HG03565 (cell line): ENCODE measurements around the gene CCDC15.
"Not testable (repeated sequence)": the region's sequence is repeated elsewhere in the genome, so short reads cannot be mapped to it uniquely, and the experiment has no call there.

Experiments
- ATAC-seq: cut with Tn5 transposase; IDR thresholded peaks from one replicate; pipeline ENCODE4 v1.9.1; 2021; ENCODE audit warnings: mild to moderate bottlenecking, moderate library complexity; ENCODE audit not compliant: unreplicated experiment

CCDC15 gene

DNA sequence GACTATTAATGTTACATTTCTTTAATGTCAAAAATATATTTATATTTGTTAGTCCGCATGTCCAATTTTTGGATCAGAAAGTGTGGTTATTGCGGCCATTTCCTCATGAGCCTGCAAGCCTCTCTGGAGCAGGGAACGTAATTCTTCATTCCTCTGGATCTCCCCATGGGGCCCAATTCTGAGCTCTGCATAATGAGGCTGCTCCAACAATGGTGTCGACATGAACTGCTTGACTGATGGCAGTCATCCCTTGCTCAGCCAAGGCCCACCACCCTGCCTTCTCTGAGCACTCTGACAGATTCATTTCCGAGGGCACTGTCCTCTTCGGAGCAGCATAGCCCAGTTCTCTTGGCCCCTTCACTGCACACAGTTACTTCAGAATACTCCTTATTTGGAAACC, 15.0 kb upstream of the CCDC15 start:
- no peak for ATAC-seq

DNA sequence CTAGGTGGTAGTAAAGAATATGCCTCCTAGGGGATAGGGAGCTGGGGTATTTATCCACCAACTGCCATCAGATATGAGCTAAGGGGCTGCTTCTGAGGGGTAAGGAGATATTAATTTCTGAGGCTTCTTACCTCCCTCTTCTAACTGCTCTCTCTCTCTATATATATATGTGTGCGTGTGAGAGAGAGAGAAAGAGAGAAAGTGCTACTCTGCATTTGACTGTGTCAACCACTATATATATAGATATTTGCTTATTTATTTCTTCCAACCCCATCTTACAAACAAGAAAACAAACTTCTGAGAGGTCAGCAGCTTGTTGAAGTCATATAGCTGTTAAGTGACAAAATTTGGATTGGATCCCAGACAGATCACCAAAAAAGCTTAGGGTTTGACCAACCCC, 12.3 kb upstream of the CCDC15 start:
- no peak for ATAC-seq

DNA sequence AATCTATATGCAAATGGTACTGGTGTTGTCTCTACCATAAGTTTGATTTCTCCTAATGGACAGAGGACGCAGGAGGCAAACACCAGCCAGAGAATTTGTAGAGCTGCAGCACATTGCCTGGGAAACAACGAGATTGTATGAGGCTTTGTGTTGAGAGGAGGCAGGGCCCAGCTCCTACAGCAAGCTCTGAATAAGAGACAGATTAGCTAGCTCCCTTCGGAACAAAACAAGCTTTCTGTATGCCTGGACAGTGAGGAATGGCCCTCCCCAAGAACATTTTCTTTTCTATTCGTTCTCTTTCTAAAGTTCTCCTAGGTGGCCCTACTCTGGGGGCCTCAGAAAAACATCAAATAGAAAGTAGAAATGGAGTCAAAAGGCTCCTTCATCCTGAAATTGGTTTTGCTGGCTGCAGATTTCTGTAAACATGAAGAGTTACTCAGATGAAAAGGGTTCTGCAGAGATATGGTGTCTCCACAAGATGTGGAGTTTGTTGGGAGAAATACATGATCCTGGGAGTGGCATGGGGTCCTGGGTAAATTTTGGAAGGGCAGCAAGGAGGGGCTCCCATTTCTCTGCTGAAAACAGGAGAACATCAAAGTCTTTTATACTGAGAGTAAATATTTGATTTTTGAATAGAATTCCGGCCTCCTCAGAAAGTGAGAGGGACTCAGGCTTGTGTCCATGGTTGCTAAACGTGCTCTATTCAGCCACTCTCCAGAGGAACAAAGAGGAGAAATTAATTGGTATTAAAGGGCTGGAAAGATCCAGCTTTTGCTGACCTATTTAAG, 11.3 kb upstream of the CCDC15 start:
- ATAC-seq, result no peak

DNA sequence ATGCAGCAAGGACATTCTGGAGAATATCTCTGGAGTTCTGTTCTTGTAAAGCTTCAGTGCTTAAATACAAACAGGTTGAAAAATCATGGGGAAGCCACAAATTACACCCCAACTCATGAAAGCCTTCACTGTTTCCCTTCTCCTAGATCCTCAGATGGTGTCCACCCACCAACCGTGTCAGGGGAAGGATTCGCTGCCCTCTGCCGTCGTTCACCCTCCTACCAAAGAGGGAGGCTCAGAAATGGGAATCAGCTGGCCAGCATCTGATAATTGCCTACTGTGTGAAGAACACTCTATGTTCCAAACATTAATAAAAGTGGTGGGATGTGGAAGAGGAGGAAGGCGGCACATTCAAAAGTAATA, 10.8 kb upstream of the CCDC15 start:
- no peak for ATAC-seq

DNA sequence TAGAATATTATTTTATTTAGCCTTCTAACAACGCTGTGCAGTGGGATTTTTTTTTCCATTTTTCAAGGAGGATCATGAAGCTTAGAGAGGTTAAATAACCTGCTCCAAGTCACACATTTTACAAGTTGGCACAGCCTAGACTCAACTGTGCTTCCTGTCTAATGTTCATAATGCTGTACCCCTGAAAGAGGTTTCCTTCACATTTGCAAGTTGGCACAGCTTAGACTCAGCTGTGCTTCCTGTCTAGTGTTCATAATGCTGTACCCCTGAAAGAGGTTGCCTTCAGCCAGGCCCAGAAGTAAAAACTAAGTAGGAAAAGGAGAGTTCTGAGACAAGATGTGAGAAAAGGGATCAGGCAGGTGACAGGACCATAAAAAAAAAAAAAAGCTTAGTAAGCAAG, 10.3 kb upstream of the CCDC15 start:
- ATAC-seq, result no peak

DNA sequence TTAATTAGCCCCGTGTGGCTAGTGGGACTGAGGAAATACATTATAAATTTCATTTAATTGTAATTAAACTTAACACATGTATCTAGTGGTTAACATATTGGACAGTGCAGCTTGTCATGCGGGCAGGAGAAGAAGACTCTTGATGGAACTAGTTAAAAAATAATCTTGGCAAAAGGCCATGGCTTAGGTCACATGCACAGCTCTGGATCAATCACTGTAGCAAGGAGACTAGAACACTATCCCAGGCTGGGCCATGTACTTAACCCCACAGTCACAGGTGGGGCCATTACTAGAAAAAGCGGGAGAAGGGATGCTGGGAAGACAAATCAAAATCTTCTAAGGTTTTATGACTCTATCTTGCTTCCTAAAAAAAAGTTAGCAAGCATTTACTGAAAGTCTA, 9.4 kb upstream of the CCDC15 start:
- ATAC-seq, result no peak

DNA sequence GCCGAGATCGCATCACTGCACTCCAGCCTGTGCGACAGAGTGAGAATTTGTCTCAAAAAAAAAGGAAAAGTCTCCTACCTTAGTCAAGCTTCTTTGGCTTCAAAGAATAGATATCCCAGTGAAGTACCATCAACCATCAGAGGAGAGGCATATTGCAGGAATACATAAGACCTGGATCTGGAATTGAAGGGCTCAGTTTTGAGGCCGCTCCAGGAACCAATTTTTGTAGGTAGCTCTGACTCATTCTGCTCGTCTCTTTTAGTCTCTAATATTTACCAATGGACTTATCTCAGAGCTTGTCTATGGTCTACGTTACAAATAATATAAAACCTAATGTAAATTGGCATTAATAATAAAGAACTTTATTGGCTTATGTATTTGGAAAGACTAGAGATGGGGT, 8.2 kb upstream of the CCDC15 start:
- ATAC-seq, result no peak

DNA sequence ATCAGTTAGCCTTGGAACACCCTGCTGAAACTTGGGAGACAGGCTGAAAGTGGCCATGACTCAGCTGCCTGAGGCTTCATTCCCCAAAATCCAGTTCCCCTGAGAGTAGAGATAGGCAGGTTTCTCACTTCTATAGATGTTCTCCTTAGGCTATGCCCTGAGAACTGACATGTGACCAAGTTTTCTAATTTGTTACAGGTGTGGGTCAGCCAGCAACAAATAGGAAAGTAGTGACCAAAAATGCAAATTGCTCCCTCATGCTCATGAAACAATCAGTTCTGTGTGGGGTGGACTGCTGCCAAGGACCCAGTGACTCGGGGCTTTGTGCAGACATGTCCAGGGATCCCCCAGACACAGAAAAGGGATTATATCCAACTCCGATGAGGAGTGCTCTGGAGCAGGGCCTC, 7.3 kb upstream of the CCDC15 start:
- no peak for ATAC-seq

DNA sequence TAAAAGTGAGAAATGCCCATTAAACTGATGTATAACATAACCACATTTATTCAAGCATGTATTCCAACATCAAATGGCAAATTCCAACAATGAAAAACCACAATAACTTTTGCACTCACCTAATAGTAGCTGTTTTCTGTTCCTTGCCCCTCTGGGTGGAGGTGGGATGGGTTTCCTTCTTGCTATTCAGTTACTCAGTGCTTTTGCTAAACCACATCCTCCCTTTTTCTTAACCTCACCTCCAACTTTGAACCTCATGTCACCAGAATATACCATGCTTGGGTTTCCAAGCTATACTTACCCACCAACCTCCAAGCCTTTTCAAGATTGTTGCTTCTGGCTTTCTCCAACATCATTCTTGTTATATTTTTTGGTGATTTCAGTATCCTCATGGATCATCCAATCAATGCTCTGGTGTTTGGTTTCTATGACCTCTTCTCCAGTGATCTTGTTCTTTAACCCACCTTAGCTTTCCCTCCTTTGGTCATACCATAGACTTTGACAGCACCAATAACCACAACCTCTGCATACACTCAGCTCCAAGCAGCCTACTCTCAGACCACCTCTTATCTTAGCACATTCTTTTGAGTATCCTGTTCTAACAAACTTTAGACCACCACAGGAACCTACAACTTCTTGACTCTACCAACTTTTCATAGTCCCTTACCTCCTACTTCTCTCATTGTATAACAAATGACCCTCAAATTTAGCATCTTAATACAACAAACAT, 3.2 kb upstream of the CCDC15 start:
- no peak for ATAC-seq

DNA sequence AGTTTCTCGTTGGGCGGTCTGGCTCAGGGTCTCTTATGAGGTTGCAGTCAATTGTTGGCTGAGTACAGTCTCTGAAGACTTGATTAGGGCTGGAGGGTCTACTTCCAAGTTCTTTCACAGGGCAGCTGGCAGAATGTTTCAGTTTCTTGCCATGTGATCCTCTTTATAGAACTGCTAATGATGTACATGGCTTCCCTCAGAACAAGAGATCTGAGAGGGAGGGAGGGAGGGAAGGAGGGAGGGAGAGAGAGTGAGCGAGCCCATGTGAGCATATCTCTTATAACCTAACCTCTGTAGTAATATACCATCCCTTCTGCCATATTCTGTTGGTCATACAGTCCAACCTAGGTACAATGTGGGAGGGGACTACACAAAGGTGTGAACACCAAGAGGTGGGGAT, 2.7 kb upstream of the CCDC15 start:
- ATAC-seq, result no peak

DNA sequence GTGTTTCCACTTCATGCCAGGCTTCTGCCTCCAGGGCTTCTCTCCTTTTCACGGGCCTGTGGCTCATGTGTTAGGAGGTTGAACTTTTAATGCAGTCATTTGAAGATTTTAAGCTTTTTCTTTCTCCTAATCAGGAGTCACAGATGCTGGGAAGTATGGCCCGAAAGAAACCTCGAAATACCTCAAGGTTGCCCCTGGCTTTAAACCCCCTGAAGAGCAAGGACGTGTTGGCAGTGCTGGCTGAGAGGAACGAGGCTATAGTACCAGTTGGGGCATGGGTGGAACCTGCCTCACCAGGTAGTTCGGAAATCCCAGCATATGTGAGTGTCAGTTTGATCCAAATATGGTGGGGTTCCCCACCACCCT, 571 bp downstream of the CCDC15 start:
- no peak for ATAC-seq

DNA sequence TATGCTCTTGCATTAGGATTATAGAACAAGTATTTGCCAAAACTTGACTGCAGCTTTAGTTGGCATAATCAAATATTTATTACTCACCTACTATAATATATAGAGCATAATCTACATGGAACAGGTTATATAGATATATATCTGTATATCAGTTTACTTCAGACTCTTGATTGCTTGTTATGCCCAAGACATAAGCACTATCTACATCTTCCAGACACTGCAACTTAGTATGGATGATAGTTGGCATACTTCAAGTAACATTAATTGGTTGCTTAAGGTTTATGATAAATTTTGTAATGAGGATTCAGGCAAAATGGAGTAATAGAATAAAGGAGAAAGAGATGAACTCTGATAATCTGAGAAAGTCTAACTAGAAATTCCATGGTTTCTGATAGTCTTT, 1.0 kb downstream of the CCDC15 start:
- no peak for ATAC-seq

DNA sequence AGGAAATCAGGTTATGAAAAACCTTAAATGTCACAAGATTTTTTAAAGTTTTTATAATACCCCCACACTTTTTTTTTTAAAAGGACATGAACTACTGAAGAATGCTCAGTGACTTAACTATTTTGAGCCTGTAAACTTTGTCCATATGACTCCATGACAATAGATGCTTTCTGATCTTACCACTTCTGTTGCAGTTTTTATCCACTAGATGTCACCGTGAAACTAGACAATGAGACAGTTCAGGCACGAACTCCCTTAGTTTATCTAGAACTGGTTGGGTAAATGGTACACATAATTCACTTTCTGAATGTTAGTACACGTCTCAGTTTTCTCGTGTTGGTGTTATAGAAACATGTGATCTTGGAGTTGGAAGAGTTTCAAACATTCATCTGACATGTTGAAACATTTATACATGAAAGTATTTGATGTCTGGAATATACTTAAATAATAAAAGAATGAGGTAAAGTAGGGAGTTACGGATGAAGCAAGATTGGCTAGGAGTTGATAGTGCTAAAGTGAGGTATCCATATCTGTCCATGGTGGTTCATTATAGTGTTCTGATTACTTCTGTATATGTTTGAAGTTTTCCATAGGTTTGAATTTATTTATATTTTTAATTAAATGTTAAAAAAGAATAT, 8.1 kb downstream of the CCDC15 start:
- peak; percentile 94 for ATAC-seq

DNA sequence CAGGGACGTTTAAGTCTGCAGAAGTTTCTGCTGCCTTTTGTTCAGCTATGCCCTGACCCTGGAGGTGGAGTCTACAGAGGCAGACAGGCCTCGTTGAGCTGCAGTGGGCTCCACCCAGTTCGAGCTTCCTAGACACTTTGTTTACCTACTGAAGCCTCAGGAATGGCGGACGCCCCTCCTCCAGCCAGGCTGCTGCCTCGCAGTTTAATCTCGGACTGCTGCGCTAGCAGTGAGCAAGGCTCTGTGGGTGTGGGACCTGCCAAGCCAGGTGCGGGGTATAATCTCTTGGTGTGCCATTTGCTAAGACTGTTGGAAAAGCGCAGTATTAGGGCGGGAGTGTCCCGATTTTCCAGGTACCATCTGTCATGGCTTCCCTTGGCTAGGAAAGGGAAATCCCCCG, 14.2 kb downstream of the CCDC15 start:
- ATAC-seq, result not testable (repeated sequence)

DNA sequence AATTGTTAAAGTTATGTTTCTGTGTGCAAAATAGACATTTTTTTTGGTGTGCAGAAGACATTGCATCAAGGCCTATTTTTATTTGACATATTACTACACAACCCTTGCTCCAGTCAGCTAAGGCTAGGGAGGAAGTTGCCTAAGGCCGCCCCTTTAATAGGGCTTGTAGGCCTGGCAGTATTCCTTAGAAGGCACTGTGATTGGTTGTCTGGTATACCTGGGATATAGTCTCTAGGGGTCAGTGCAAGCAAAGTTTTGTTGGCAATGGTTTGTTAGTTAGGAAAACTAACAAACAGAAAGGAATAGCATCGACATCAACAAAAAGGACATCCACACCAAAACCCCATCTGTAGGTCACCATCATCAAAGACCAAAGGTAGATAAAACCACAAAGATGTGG, 16.9 kb downstream of the CCDC15 start:
- no peak for ATAC-seq

DNA sequence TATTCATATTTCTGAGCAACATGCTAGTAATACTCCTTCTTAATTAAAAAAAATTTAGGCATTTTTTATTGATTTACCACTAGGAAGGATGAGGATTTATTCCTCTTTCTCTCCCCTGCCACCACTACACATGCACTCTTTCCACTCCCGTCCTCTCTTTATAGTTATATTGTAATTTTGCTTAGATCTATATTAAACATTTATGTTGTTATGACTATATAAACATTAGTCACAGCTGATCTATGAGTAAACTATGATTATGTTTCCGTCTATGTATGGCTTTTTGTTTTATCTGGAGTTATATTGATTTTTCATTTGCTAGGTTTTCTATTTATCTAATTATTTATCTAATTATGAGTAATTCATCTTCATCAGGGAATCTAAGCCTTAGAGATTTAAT, 17.8 kb downstream of the CCDC15 start:
- ATAC-seq, result no peak

DNA sequence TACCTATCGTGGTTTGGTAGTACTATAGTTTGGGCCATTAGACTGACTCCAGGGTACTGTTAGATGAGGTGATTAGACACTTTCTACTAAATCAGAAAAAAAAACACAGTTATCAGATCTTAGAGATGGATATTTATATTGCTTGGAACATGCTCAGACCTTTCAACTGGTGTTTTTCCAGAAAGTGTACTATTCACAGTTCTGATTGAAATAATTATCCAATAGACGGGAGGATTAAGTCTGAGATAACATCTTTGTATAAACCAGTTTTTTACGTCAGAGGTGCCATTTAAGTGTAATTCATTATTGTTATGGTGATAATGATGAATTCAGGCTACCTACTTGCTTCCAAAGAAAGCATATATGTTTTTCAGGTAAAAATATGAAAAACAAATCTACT, 22.5 kb downstream of the CCDC15 start:
- no peak for ATAC-seq

DNA sequence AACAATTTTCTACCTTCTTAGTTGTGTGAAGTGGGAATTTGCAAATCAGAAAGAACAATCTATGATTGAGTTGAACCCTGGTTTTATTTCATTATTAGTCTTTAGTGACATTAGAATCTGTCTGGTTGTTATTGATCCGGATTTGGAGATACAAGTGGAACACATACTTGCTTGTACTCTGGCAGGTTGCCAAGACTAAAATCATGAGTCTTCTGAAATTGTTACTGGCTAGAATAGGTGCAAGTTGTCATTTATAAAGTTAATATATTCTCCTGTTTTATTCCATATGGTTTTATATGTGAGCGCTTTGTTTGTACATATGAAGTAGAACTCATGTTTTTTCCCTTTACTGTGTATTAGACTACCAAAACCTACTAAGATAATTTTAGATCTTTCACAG, 23.0 kb downstream of the CCDC15 start:
- no peak for ATAC-seq

DNA sequence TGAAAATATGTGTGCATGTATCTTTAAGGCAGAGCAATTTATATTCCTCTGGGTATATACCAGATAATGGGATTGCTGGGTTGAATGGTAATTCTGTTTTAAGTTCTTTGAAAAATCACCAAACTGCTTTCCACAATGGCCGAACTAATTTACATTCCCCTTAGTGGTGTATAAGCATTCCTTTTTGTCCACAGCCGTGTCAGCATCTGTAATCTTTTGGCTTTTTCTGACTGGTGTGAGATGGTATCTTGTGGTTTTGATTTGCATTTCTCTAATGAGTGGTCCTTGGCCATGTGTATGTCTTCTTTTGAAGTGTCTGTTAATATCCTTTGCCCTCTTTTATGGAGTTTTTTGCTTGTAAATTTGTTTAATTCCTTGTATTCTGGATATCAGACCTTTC, 24.3 kb downstream of the CCDC15 start:
- ATAC-seq, result no peak

DNA sequence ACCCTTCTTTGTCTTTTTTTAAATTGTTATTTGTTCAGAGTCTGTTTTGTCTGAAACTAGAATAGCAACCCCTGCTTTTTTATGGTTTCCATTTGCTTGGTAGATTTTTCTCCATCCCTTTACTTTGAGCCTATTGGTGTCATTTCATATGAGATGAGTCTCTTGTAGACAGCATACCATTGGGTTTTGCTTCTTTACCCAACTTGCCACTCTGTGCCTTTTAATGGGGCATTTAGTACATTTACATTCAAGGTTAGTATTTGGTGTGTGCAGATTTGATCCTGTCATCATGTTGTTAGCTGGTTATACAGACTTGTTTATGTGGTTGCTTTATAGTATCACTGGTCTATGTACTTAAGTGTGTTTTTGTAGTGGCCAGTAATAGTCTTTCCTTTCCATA, 28.0 kb downstream of the CCDC15 start:
- ATAC-seq, result no peak

DNA sequence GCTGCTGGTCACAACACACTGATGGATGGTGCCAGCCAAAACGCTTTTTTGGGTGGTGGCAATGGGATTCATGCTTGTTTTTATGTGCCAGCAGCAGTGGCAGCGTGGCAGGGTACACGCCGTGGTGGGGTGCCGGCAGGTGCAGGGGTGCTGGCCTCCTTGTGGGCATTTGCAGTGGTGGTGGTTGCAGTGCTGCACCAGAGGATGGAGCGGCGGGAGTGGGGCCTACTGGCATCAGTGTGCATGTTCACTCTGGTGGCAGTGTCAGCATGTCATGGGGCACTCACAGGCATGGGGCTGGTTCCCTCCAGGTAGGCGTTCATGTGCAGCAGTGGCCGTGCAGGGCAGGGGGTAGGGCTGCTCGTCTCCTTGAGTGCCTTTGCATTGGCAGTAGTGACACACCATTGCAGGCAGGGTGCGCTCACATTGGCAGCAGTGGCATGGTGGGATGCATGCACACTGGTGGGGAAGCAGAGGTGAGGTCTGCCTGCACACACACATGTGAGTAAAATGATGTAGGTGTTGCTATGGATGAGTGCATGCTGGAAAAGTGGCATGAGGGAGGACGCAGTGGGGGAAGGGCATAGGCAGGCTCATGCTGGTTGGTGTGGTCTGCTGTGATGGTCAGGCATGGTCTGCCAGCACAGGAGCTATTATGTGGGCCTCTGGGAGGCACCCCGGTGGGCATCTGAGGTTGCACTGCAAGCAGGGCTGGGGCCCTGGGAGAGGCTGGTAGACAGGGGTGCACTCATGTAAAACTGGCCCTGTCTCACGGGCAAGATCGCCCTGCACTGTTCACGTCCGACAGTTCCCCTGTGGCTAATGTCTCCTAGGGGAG, 29.9 kb downstream of the CCDC15 start:
- ATAC-seq, result no peak

DNA sequence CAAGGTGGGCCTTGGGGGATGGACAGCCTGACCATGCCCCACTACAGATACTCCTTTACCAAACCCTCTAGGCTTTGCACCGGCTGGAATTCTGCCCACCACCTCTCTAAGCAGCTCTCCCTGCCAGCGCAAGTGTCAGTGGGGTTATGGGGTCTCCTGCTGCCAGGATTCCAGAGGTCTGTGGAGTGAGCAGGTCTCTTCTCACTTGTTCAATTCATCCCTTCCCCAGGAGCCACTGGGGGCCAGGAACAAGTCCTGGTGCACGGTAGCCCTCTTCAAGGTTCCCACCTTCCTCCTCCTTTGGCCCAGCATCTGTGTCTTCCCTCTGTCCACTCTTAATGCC, 30.5 kb downstream of the CCDC15 start:
- ATAC-seq, result no peak
